ENCODE data around the gene LAMC1.
"Not testable (repeated sequence)": the region's sequence is repeated elsewhere in the genome, so short reads cannot be mapped to it uniquely, and the experiment has no call there.

The LAMC1 gene

GRCh38 chr1:183148599-183148998 is 125.4 kb downstream of the LAMC1 start:
- H3K27me3 ChIP-seq (ENCODE audit: insufficient read depth, low read depth): no peaks in the 10 kb centered on the region
- no peak overlapping the region for H3K9ac ChIP-seq
- H3K27ac ChIP-seq: 0 out of 2 replicates have a peak overlapping the region, but pooled peaks have one; percentile 2
- no peak for TF ChIP-seq CTCF (conservative IDR thresholded peaks at IDR 0.05; ENCODE audit: low read depth, low read length)
- no peaks in the 10 kb centered on the region for H3K79me2 ChIP-seq (ENCODE audit: insufficient read depth, low read depth)
- H3K36me3 ChIP-seq (ENCODE audit: insufficient read depth): no peaks in the 10 kb centered on the region
- no peaks in the 10 kb centered on the region for H3K4me1 ChIP-seq (ENCODE audit: low read depth, poor library complexity, severe bottlenecking)
- no peak overlapping the region for H3K4me3 ChIP-seq (IDR thresholded peaks at IDR 0.05; ENCODE audit: insufficient read depth, low read depth, low read length)
- no peak overlapping the region for H3K4me2 ChIP-seq
- H2AFZ ChIP-seq (ENCODE audit: low read depth): no peak overlapping the region
- no peaks in the 10 kb centered on the region for H4K20me1 ChIP-seq (ENCODE audit: insufficient read depth)

- Histone ChIP-seq H3K27ac (no peak overlapping the region), H3K4me1 (ENCODE audit: low read depth, poor library complexity, severe bottlenecking) (no peaks in the 10 kb centered on the region), H3K4me2 (no peak overlapping the region), H3K79me2 (ENCODE audit: insufficient read depth, low read depth) (no peaks in the 10 kb centered on the region), H4K20me1 (ENCODE audit: insufficient read depth) (no peaks in the 10 kb centered on the region), H3K9ac (no peak overlapping the region), H2AFZ (ENCODE audit: low read depth) (no peak overlapping the region), H3K27me3 (ENCODE audit: insufficient read depth, low read depth) (no peaks in the 10 kb centered on the region), H3K36me3 (ENCODE audit: insufficient read depth) (no peaks in the 10 kb centered on the region), H3K4me3 (IDR thresholded peaks at IDR 0.05; ENCODE audit: insufficient read depth, low read depth, low read length) (no peak overlapping the region)
- TF ChIP-seq CTCF (conservative IDR thresholded peaks at IDR 0.05; ENCODE audit: low read depth, low read length): no peak
These were observed 126.1 kb downstream of the LAMC1 start for GRCh38 chr1:183149273-183149672.

- not testable (repeated sequence) for H3K9ac ChIP-seq; H2AFZ ChIP-seq (ENCODE audit: low read depth); H4K20me1 ChIP-seq (ENCODE audit: insufficient read depth); H3K4me3 ChIP-seq (IDR thresholded peaks at IDR 0.05; ENCODE audit: insufficient read depth, low read depth, low read length); H3K4me2 ChIP-seq; H3K27ac ChIP-seq; H3K79me2 ChIP-seq (ENCODE audit: insufficient read depth, low read depth); H3K4me1 ChIP-seq (ENCODE audit: low read depth, poor library complexity, severe bottlenecking); H3K36me3 ChIP-seq (ENCODE audit: insufficient read depth); H3K27me3 ChIP-seq (ENCODE audit: insufficient read depth, low read depth)
These were observed 126.8 kb downstream of the LAMC1 start for GRCh38 chr1:183150032-183150431.

- H3K4me3 ChIP-seq (IDR thresholded peaks at IDR 0.05; ENCODE audit: insufficient read depth, low read depth, low read length): no peak overlapping the region
- H4K20me1 ChIP-seq (ENCODE audit: insufficient read depth): no peaks in the 10 kb centered on the region
- H3K27ac ChIP-seq: no peak overlapping the region
- no peak overlapping the region for H2AFZ ChIP-seq (ENCODE audit: low read depth)
- H3K27me3 ChIP-seq (ENCODE audit: insufficient read depth, low read depth): no peaks in the 10 kb centered on the region
- TF ChIP-seq CTCF (conservative IDR thresholded peaks at IDR 0.05; ENCODE audit: low read depth, low read length): no peak
- H3K9ac ChIP-seq: no peak overlapping the region
- no peaks in the 10 kb centered on the region for H3K79me2 ChIP-seq (ENCODE audit: insufficient read depth, low read depth)
- H3K4me1 ChIP-seq (ENCODE audit: low read depth, poor library complexity, severe bottlenecking): no peaks in the 10 kb centered on the region
- no peak overlapping the region for H3K4me2 ChIP-seq
- H3K36me3 ChIP-seq (ENCODE audit: insufficient read depth): no peaks in the 10 kb centered on the region
These were observed 127.2 kb downstream of the LAMC1 start for GRCh38 chr1:183150445-183150844.

- Histone ChIP-seq H3K36me3 (ENCODE audit: insufficient read depth) (no peaks in the 10 kb centered on the region), H3K27ac (no peak overlapping the region), H3K4me2 (no peak overlapping the region), H4K20me1 (ENCODE audit: insufficient read depth) (no peaks in the 10 kb centered on the region), H3K9ac (no peak overlapping the region), H3K4me1 (ENCODE audit: low read depth, poor library complexity, severe bottlenecking) (no peaks in the 10 kb centered on the region), H3K27me3 (ENCODE audit: insufficient read depth, low read depth) (no peaks in the 10 kb centered on the region), H3K79me2 (ENCODE audit: insufficient read depth, low read depth) (no peaks in the 10 kb centered on the region), H3K4me3 (IDR thresholded peaks at IDR 0.05; ENCODE audit: insufficient read depth, low read depth, low read length) (no peak overlapping the region), H2AFZ (ENCODE audit: low read depth) (no peak overlapping the region)
- no peak for TF ChIP-seq CTCF (conservative IDR thresholded peaks at IDR 0.05; ENCODE audit: low read depth, low read length)
These were observed 129.0 kb downstream of the LAMC1 start for GRCh38 chr1:183152180-183152579.
